Hair follicle dermal papilla cell (primary cell): ENCODE data around the gene USE1. TPM values are rescaled to one million over a fixed set of nuclear protein-coding genes. Genes with fewer than 3 reads are reported as not detected.

Source experiments
- total RNA-seq: library from RNA; depleted of rRNA; stranded (reverse); fragments of >200 nt; gene quantifications from 2 replicates; pipeline ENCODE4 v1.2.3, GENCODE V29; 2012

Gene USE1
- 18.2 and 20.9 TPM in 2 replicates for total RNA-seq

GRCh38 chr19:17215127-17215971 is at the start of gene USE1:
TSS of gene USE1 (plus strand) at chr19:17215357. CDS start at chr19:17215406, 49 bp downstream.

GRCh38 chr19:17226002-17226933 is 11.1 kb downstream of the USE1 start, which contains the start of gene OCEL1:
TSS of gene OCEL1 (plus strand) at chr19:17226226. CDS start at chr19:17226248, 22 bp downstream.

GRCh38 chr19:17245535-17245984 is 30.4 kb downstream of the USE1 start, which contains the start of gene NR2F6:
TSS of gene NR2F6 (minus strand) at chr19:17245919. CDS start at chr19:17245220, 699 bp downstream.

GRCh38 chr19:17264641-17264979 is 49.5 kb downstream of the USE1 start, which contains the start of gene USHBP1:
TSS of gene USHBP1 (minus strand) at chr19:17264745. CDS start at chr19:17264299, 446 bp downstream.

GRCh38 chr19:17266975-17267788 is 52.0 kb downstream of the USE1 start, which contains the start of gene BABAM1:
TSS of gene BABAM1 (plus strand) at chr19:17267443. CDS start at chr19:17268807, 1,364 bp downstream.

Other genes starting within 250 kb of the USE1 start
- 0.97 and 1.1 TPM in 2 replicates for gene CPAMD8, start 188.5 kb upstream of the USE1 start, total RNA-seq
- 1.3 and 1.6 TPM in 2 replicates for gene HAUS8, start 139.9 kb upstream of the USE1 start, total RNA-seq
- gene MYO9B, start 139.6 kb upstream of the USE1 start, total RNA-seq, result 86.1 and 106 TPM in 2 replicates
- 2.9 and 4.9 TPM in 2 replicates for gene OCEL1, start 10.9 kb downstream of the USE1 start, total RNA-seq
- 42.7 and 48.3 TPM in 2 replicates for gene NR2F6, start 30.6 kb downstream of the USE1 start, total RNA-seq
- gene USHBP1, start 49.4 kb downstream of the USE1 start, total RNA-seq, result not detected in 2 replicates
- gene BABAM1, start 52.1 kb downstream of the USE1 start, total RNA-seq, result 58.9 and 79.5 TPM in 2 replicates
- 0.65 TPM in 1 of 2 replicates, not detected in the other for gene ANKLE1, start 66.5 kb downstream of the USE1 start, total RNA-seq
- gene ABHD8, start 88.1 kb downstream of the USE1 start, total RNA-seq, result 16.7 and 18.2 TPM in 2 replicates
- gene MRPL34, start 90.5 kb downstream of the USE1 start, total RNA-seq, result 34.6 and 38.3 TPM in 2 replicates
- gene DDA1, start 94.2 kb downstream of the USE1 start, total RNA-seq, result 10.9 and 21.6 TPM in 2 replicates
- gene ANO8, start 119.5 kb downstream of the USE1 start, total RNA-seq, result 9.2 and 10.1 TPM in 2 replicates
- 13.6 and 14.9 TPM in 2 replicates for gene GTPBP3, start 122.2 kb downstream of the USE1 start, total RNA-seq
- gene PLVAP, start 162.0 kb downstream of the USE1 start, total RNA-seq, result under 0.01 TPM in 1 of 2 replicates, not detected in the other
- 0.49 TPM in 1 of 2 replicates, not detected in the other for gene CCDC194, start 178.8 kb downstream of the USE1 start, total RNA-seq
- 15.1 and 31.6 TPM in 2 replicates for gene BST2, start 190.3 kb downstream of the USE1 start, total RNA-seq
- gene MVB12A, start 204.7 kb downstream of the USE1 start, total RNA-seq, result 57.9 and 68.2 TPM in 2 replicates
- 0.12 TPM in 1 of 2 replicates, not detected in the other for gene TMEM221, start 233.3 kb downstream of the USE1 start, total RNA-seq
- gene NXNL1, start 245.6 kb downstream of the USE1 start, total RNA-seq, result not detected in 2 replicates